ENCODE measurements around the gene MAP7D2. TPM values are rescaled to one million over a fixed set of nuclear protein-coding genes. Genes with fewer than 3 reads are reported as not detected.

The MAP7D2 gene
- total RNA-seq, 1 experiment from 2014 or later, result 1.9 TPM

DNA sequence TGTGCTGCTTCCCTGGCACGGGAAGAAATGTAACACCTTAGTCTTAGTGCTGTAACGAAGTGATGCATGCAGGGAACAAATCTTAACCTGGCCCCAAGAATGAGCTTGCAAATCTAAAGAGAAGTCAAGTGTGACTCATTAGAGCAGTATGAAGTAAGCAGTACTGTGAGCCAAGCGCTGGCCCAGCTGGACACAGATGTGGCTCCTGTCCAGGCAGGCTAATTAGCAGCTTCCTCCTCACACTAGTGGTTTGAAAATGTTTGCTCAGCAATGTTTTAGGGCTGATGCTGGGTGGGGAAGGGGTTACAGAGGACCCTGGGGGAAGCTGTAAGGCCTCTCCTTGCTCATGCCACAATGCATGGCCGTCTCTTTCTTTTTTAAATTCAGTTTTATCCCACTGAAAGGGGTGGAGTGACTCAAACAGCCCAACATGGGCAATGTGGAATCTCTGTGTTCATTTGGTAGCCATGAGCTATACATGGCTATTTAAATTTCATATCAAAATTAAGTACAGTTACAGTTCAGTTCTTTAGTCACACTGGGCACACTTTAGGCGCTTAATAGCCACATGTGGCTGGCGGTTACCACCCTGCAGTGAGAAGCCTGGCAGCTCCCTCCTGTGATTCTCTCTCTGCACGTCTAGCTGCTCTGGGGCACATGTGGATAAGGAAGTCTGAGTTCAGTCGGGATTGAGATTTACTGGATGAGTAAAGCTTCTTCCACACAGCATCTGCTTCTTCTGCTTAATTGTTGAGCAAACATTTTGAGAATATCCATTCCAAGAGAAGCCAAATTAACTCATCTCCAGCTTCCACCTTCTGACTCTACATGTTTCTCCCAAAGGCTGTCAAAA is 48.8 kb downstream of the MAP7D2 start:
- H2BK5ac ChIP-seq (ENCODE audit: insufficient read length, low read length), result no peak overlapping the region
- H3K9me3 ChIP-seq (ENCODE audit: control insufficient read depth, low read depth, low read length), result peaks cover 48% of the 10 kb centered on the region
- no peaks in the 10 kb centered on the region for H3K79me1 ChIP-seq (ENCODE audit: insufficient read depth, low read depth, low read length, poor library complexity, severe bottlenecking)
- no peak for DNase-seq
- no peak overlapping the region for H3K4ac ChIP-seq (ENCODE audit: low read depth, low read length)
- no peaks in the 10 kb centered on the region for H3K23me2 ChIP-seq (ENCODE audit: insufficient read length, low read depth, low read length, poor library complexity, severe bottlenecking)
- peaks cover 67 to 73% of the 10 kb centered on the region in 2 experiments for H3K9me3 Mint-ChIP-seq
- no peak overlapping the region for H2BK120ac ChIP-seq (ENCODE audit: low read depth, low read length, poor library complexity, severe bottlenecking)
- TF ChIP-seq, protein P1, sequence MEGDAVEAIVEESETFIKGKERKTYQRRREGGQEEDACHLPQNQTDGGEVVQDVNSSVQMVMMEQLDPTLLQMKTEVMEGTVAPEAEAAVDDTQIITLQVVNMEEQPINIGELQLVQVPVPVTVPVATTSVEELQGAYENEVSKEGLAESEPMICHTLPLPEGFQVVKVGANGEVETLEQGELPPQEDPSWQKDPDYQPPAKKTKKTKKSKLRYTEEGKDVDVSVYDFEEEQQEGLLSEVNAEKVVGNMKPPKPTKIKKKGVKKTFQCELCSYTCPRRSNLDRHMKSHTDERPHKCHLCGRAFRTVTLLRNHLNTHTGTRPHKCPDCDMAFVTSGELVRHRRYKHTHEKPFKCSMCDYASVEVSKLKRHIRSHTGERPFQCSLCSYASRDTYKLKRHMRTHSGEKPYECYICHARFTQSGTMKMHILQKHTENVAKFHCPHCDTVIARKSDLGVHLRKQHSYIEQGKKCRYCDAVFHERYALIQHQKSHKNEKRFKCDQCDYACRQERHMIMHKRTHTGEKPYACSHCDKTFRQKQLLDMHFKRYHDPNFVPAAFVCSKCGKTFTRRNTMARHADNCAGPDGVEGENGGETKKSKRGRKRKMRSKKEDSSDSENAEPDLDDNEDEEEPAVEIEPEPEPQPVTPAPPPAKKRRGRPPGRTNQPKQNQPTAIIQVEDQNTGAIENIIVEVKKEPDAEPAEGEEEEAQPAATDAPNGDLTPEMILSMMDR (conservative IDR thresholded peaks at IDR 0.05), result no peak
- H4K20me1 ChIP-seq (ENCODE audit: control insufficient read depth, insufficient read depth, insufficient read length), result no peaks in the 10 kb centered on the region
- no peak overlapping the region for H3K56ac ChIP-seq (ENCODE audit: insufficient read length, low read depth, low read length)
- no peak overlapping the region for H4K91ac ChIP-seq (ENCODE audit: insufficient read length, low read depth, low read length)
- no peak overlapping the region for H3K4me3 Mint-ChIP-seq
- no peak overlapping the region for H2BK15ac ChIP-seq (ENCODE audit: low read depth, low read length)
- H3K27ac Mint-ChIP-seq, result no peak overlapping the region; a peak in 1 of 7 replicates
- H2BK12ac ChIP-seq (ENCODE audit: insufficient read length, low read depth, low read length), result no peak overlapping the region
- no peak overlapping the region for H3K23ac ChIP-seq (ENCODE audit: insufficient read length, low read depth, low read length)
- H2AFZ ChIP-seq (ENCODE audit: low read length), result no peak overlapping the region
- no peak overlapping the region for H3K14ac ChIP-seq (ENCODE audit: insufficient read depth, low read length)
- no CpG with 5 or more reads among the region's 8 CpGs for WGBS (ENCODE audit: extremely low coverage, insufficient read length, low lambda C conversion rate)
- no peak overlapping the region for H3T11ph ChIP-seq (ENCODE audit: low read length)
- no peaks in the 10 kb centered on the region for H3K4me1 ChIP-seq (ENCODE audit: insufficient read depth, low read length)
- no peak overlapping the region for H4K5ac ChIP-seq (ENCODE audit: insufficient read length, low read depth, low read length)
- H3K36me3 Mint-ChIP-seq (ENCODE audit: insufficient read depth in 1 of 3, low read depth in 3 of 3), result peaks cover 0 to 3% (median 0%) of the 10 kb centered on the region in 3 experiments; a peak in 1 of 7 replicates
- H3K18ac ChIP-seq (ENCODE audit: insufficient read length, low read depth, low read length), result no peak overlapping the region
- H3K4me2 ChIP-seq (ENCODE audit: insufficient read depth, insufficient read length, low read length), result no peak overlapping the region
- H2AK5ac ChIP-seq (ENCODE audit: insufficient read length, low read length), result no peak overlapping the region
- H3K27me3 ChIP-seq (ENCODE audit: insufficient read depth, low read length), result 0 out of 2 replicates have a peak, but pooled peaks cover 3% of the 10 kb centered on the region
- no peak overlapping the region for H4K8ac ChIP-seq (replicated peaks; ENCODE audit: insufficient read length, low read depth, low read length)
- no peak overlapping the region for H3K27ac ChIP-seq (ENCODE audit: insufficient read length, low read depth, low read length)
- H3K27me3 Mint-ChIP-seq (ENCODE audit: low read depth), result no peaks in the 10 kb centered on the region
- no peak overlapping the region for H3K9ac ChIP-seq (ENCODE audit: extremely low read depth, insufficient read length, low read length)
- no peak overlapping the region for H2BK20ac ChIP-seq (ENCODE audit: low read depth, low read length, poor library complexity, severe bottlenecking)
- H3K4me1 Mint-ChIP-seq, result peaks cover 2% of the 10 kb centered on the region in 2 experiments; a peak in 2 of 4 replicates
- no peaks in the 10 kb centered on the region for H3K79me2 ChIP-seq (ENCODE audit: insufficient read depth, low read length)
